Pancreas (tissue), 10 donors: ENCODE results near the gene SMCHD1. TPM values are rescaled to one million over a fixed set of nuclear protein-coding genes. Genes with fewer than 3 reads are reported as not detected.
"Not testable (repeated sequence)": the region's sequence is repeated elsewhere in the genome, so short reads cannot be mapped to it uniquely, and the experiment has no call there.

ENCODE experiments used
- ATAC-seq, 4 donors: fragments of 200-7000 bp; cut with Tn5 transposase; one replicate each; pipeline versions ENCODE4 v1.8.0 to v1.9.1; 2020; ENCODE audit warnings: mild to moderate bottlenecking in 4 of 4, moderate library complexity in 4 of 4
- DNase-seq, 6 donors: peaks; one replicate each; pipeline ENCODE4 v3.0.0-alpha.2; 2020
- FAIRE-seq: peaks from 2 replicates; lab custom pipeline; 2012; peaks lifted over from hg19 to GRCh38; lab: Jason Lieb, UNC
- H3K27ac ChIP-seq, 4 donors: fragments of 200-600 bp; sonication (generic); 1 replicate in 3 of 4; 2 replicates in 1 of 4; pipeline versions ENCODE4 v1.5.0 to v1.8.0; 2020
- H3K27me3 ChIP-seq, 4 donors: fragments of 200-600 bp; one replicate each; pipeline ENCODE4 v1.8.0; 2021
- H3K36me3 ChIP-seq, 3 donors: fragments of 200-600 bp; sonication (generic) in 1 of 3; one replicate each; pipeline versions ENCODE4 v1.5.0 to v1.8.0; 2020 to 2021
- H3K4me1 ChIP-seq, 3 donors: fragments of 200-600 bp; one replicate each; pipeline ENCODE4 v1.8.0; 2021
- H3K4me3 ChIP-seq, 4 donors: fragments of 200-600 bp; sonication (generic) in 2 of 4; one replicate each; pipeline versions ENCODE4 v1.5.0 to v1.8.0; 2020 to 2021
- H3K9me3 ChIP-seq, 4 donors: fragments of 200-600 bp; one replicate each; pipeline ENCODE4 v1.8.0; 2021
- WGBS, 2 donors: extraction: QIAGEN DNeasy Blood & Tissue Kit; methylation state at CpG; one replicate each; pipeline ENCODE4 v1.1.7; 2013; 5-methylcytosine and 5-hydroxymethylcytosine counted together
- intact Hi-C, 3 donors: fragments of 100-400 bp; cut with DNase I; formaldehyde crosslinking; loops; one replicate each; pipeline versions ENCODE4 v1.11.1 to v1.14.2; 2022
- polyA plus RNA-seq, 2 donors: library from polyadenylated mRNA; stranded (reverse); fragments of 200-250 nt; gene quantifications; one replicate each; pipeline ENCODE4 v1.2.3, GENCODE V29; 2013
- total RNA-seq, 6 donors: library from RNA; stranded (reverse); fragmentation: NEBNext Ultra II Directional in 4 of 6; extraction: Animal tissue kit (Norgen Biotek cat#: 25700) in 4 of 6; gene quantifications; one replicate each; pipeline versions ENCODE4 v1.2.1 to v1.2.4, GENCODE V29; 2021 to 2023
- TF ChIP-seq, protein P1 (sequence below), 4 donors: fragments of 200-600 bp; sonication (generic) in 3 of 4; IDR thresholded peaks; one replicate each; pipeline versions ENCODE4 v1.5.0 to v1.8.0; 2021; ENCODE audit warnings: antibody characterized with exemption in 4 of 4
- donor health status: healthy with polysubstance abuse.
- donor health status: DM: no; HTN: no; CAD: no; lungs with moderate emphysema.
- donor health status: DM: no; HTN: no; CAD: no.
- donor health status: control.
- donor health status: control.
- donor health status: Bipolar disorder and iron deficiency.
- donor health status: DM: yes; HTN: yes; CAD: no.
- donor health status: DM: no; HTN: no; CAD: no.
- donor health status: DM: no; HTN: no; CAD: no.
- donor health status: DM: yes; HTN: yes; CAD: no.

Gene SMCHD1
- total and polyA plus RNA-seq, 8 donors = 6.6 to 32.7 (median 25.2) TPM

GRCh38 chr18:2662990-2663389 lies 7.5 kb downstream of the SMCHD1 start:
- Histone ChIP-seq H3K4me3 (no peak overlapping the region), H3K4me1 (peaks cover 5 to 40% (median 18%) of the 10 kb centered on the region in 3 donors), H3K36me3 (peaks cover 0 to 13% (median 0%) of the 10 kb centered on the region in 3 donors), H3K9me3 (no peaks in the 10 kb centered on the region), H3K27me3 (no peaks in the 10 kb centered on the region), H3K27ac (no peak overlapping the region)
- TF ChIP-seq, protein P1, sequence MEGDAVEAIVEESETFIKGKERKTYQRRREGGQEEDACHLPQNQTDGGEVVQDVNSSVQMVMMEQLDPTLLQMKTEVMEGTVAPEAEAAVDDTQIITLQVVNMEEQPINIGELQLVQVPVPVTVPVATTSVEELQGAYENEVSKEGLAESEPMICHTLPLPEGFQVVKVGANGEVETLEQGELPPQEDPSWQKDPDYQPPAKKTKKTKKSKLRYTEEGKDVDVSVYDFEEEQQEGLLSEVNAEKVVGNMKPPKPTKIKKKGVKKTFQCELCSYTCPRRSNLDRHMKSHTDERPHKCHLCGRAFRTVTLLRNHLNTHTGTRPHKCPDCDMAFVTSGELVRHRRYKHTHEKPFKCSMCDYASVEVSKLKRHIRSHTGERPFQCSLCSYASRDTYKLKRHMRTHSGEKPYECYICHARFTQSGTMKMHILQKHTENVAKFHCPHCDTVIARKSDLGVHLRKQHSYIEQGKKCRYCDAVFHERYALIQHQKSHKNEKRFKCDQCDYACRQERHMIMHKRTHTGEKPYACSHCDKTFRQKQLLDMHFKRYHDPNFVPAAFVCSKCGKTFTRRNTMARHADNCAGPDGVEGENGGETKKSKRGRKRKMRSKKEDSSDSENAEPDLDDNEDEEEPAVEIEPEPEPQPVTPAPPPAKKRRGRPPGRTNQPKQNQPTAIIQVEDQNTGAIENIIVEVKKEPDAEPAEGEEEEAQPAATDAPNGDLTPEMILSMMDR (IDR thresholded peaks at IDR 0.05) = no peak
- ATAC-seq (no peak), FAIRE-seq (no peak), DNase-seq (peak in 1 of 6 donors; percentile 14)
- intact Hi-C loops = no loop called here
- 83 to 90% methylated on average over 5 of the region's 5 CpGs for WGBS, 2 donors

DNA sequence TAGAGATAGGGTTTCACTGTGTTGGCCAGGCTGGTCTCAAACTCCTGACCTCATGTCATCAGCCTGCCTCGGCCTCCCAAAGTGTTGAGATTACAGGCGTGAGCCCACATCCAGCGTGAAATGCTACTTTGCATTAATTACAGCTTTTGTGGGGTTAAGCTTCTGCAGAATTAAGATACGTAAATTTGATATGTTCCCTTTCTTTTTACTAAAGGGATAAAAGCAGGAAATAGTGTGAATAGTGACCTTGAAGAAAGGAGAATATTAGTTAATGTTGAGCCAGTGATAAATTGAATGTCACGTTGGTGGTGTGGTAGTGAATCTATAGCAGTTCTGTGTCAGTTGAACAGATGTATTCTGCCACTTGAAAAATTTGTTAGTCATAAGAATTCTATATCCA lies 16.9 kb downstream of the SMCHD1 start:
- Histone ChIP-seq H3K4me1 (no peaks in the 10 kb centered on the region), H3K27ac (no peak overlapping the region), H3K27me3 (no peaks in the 10 kb centered on the region), H3K4me3 (no peak overlapping the region), H3K36me3 (peaks cover 0 to 38% (median 6%) of the 10 kb centered on the region in 3 donors), H3K9me3 (no peaks in the 10 kb centered on the region)
- no peak for ATAC-seq
- TF ChIP-seq, protein P1 (IDR thresholded peaks at IDR 0.05) = no peak
- no peak for DNase-seq
- FAIRE-seq = no peak
- WGBS, 2 donors = 66 to 72% methylated on average over 5 of the region's 5 CpGs
- intact Hi-C loops = no loop called here

- ATAC-seq (no peak), FAIRE-seq (no peak), DNase-seq (no peak)
- H3K4me3 ChIP-seq = no peak overlapping the region
- H3K36me3 ChIP-seq = peaks cover 0 to 33% (median 6%) of the 10 kb centered on the region in 3 donors
- H3K27ac ChIP-seq = no peak overlapping the region
- H3K9me3 ChIP-seq = no peaks in the 10 kb centered on the region
- TF ChIP-seq, protein P1 (IDR thresholded peaks at IDR 0.05) = no peak
- H3K4me1 ChIP-seq = no peaks in the 10 kb centered on the region
- intact Hi-C loops = no loop called here
- H3K27me3 ChIP-seq = no peaks in the 10 kb centered on the region
- 77 to 82% methylated on average over 1 of the region's 1 CpG for WGBS, 2 donors
Observed at GRCh38 chr18:2672872-2673271, 17.3 kb downstream of the SMCHD1 start.

DNA sequence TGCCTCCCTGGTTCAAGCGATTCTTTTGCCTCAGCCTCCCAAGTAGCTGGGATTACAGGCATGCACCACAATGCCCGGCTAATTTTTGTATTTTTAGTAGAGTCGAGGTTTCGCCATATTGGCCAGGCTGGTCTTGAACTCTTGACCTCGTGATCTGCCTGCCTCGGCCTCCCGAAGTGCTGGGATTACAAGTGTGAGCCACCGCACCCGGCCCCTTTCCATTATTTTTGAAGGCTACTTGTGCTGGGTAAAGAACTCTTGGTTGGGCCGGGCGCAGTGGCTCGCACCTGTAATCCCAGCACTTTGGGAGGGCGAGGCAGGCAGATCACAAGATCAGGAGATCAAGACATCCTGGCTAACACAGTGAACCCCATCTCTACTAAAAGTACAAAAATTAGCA lies 23.4 kb downstream of the SMCHD1 start:
- intact Hi-C loops, H3K9me3 ChIP-seq, ATAC-seq, FAIRE-seq, DNase-seq, H3K27ac ChIP-seq, H3K36me3 ChIP-seq, H3K27me3 ChIP-seq, H3K4me3 ChIP-seq: not testable (repeated sequence)
- 97 to 99% methylated on average over 12 to 13 of the region's 13 CpGs for WGBS, 2 donors
- peaks cover 0 to 15% (median 15%) of the 10 kb centered on the region in 3 donors for H3K4me1 ChIP-seq

DNA sequence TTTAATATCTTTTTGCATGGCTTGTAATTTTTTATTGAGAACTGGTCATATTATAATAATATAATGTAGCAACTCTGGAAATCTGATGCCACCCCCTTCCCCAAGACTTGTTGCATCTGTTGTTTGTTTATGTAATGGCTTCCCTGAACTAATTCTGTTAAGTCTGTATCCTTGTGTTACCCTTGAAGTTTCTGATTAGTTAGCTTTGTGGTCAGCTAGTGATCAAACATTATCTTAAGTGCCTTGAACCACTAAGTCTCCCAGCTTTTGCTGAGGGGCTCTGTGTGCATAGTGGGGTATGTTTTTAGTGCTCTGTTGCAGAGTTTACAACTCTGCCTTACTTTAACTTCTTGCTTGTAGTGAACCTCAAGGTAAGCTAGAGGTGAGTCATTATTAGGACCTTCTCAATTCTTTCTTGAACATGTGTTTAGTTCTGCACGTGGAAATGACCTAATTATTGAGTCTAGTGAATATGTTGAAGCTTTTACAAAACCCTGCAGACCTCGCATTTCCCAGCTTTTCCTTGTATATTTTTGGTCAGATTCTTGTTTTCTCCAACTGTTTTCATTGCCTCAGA lies 24.8 kb downstream of the SMCHD1 start:
- FAIRE-seq = no peak
- DNase-seq = no peak
- 55 to 56% methylated on average over 2 of the region's 2 CpGs for WGBS, 2 donors
- Histone ChIP-seq H3K36me3 (peaks cover 0 to 5% (median 0%) of the 10 kb centered on the region in 3 donors), H3K4me1 (peaks cover 0 to 15% (median 15%) of the 10 kb centered on the region in 3 donors), H3K27me3 (no peaks in the 10 kb centered on the region), H3K9me3 (no peaks in the 10 kb centered on the region), H3K4me3 (no peak overlapping the region), H3K27ac (peak overlapping the region in 1 of 4 donors; percentile 3)
- TF ChIP-seq, protein P1 (IDR thresholded peaks at IDR 0.05) = no peak
- intact Hi-C loops = no loop called here
- peak; percentile 39 to 60 (median 56) for ATAC-seq
